Measurements from ENCODE around the gene ZBTB7C. TPM values are rescaled to one million over a fixed set of nuclear protein-coding genes. Genes with fewer than 3 reads are reported as not detected.

Gene ZBTB7C
- total and polyA plus RNA-seq, 2 of the 4 experiments (the other 2 are of a cell fraction), result not detected

DNA sequence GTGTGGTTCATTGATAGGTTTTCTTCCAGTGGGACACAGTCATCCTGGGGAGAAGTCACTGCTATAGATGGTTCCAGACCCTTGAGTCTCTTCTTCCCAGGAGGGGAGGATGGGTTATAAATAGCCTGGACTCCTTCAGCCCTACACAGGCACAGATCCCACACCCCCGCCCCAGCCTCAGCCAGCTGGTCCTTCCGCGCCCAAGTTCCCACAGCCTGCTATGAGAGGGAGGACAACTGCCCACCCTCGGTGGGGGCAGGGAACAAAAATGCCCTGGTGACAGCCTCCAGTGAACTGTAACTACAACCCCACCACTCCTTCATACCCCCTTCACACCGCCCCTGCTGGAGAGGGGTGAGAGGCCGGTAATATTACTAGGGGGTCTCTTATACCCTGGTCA is 3.2 kb downstream of the ZBTB7C start:
- dilution Hi-C loops (cut with HindIII; ENCODE audit: low sequenced_read_pairs, unreplicated experiment), result no loop called here
- no peak overlapping the region for H3K18ac ChIP-seq (ENCODE audit: low read depth, low read length)

More for the DNA sequence above, 3.2 kb downstream of the ZBTB7C start:
- Histone ChIP-seq H2BK20ac (ENCODE audit: low read depth, low read length) (no peak overlapping the region), H2BK120ac (ENCODE audit: low read depth, low read length) (no peak overlapping the region), H4K5ac (ENCODE audit: low read depth, low read length) (no peak overlapping the region), H3K9ac (ENCODE audit: low read depth, low read length) (no peak overlapping the region), H2AK5ac (ENCODE audit: low read depth, low read length) (no peak overlapping the region), H2BK5ac (ENCODE audit: low read depth, low read length, poor library complexity, severe bottlenecking) (no peak overlapping the region), H3K27ac (ENCODE audit: insufficient read depth, low read length) (no peak overlapping the region), H3K27me3 (ENCODE audit: control insufficient read depth, insufficient read depth, low read length) (peaks cover 34% of the 10 kb centered on the region), H3K9me3 (ENCODE audit: control insufficient read depth, insufficient read depth, low read length) (no peaks in the 10 kb centered on the region), H3K4me2 (ENCODE audit: low read depth, low read length) (no peak overlapping the region), H4K8ac (ENCODE audit: low read depth in 2 of 2, low read length in 2 of 2) (no peak overlapping the region), H2AK9ac (replicated peaks; ENCODE audit: low read depth, low read length, poor library complexity) (no peak overlapping the region), H4K20me1 (ENCODE audit: insufficient read depth, low read length) (no peaks in the 10 kb centered on the region), H3K4me3 (ENCODE audit: insufficient read depth, low read depth, low read length) (no peak overlapping the region), H2BK15ac (ENCODE audit: low read depth, low read length) (no peak overlapping the region), H3K9me1 (ENCODE audit: insufficient read depth, low read length) (no peaks in the 10 kb centered on the region; the same call in 1 of the 2 replicates), H3K14ac (replicated peaks; ENCODE audit: low read depth, low read length) (no peak overlapping the region), H3K4me1 (ENCODE audit: control insufficient read depth, insufficient read depth, low read length) (peaks cover 3% of the 10 kb centered on the region), H2AFZ (replicated peaks; ENCODE audit: low read length, poor library complexity) (no peak overlapping the region), H3K4ac (ENCODE audit: low read depth, low read length) (no peak overlapping the region), H4K91ac (ENCODE audit: insufficient read depth, low read depth, low read length) (no peak overlapping the region), H3K23ac (ENCODE audit: low read depth, low read length) (no peak overlapping the region), H3K79me1 (ENCODE audit: low read depth in 1 of 2, low read length in 2 of 2) (no peaks in the 10 kb centered on the region), H3K56ac (ENCODE audit: extremely low read depth, insufficient read depth, low read length) (no peak overlapping the region), H3K36me3 (ENCODE audit: control insufficient read depth, insufficient read depth, low read length) (no peaks in the 10 kb centered on the region)
- ATAC-seq (ENCODE audit: low read depth), result no peak
- no peak for DNase-seq
- WGBS, 2 experiments (ENCODE audit: extremely low coverage in 2 of 2, insufficient read length in 1 of 2), result no CpG with 5 or more reads among the region's 6 CpGs
- intact Hi-C loops (cut with micrococcal nuclease), result no loop called here
- CTCF ChIA-PET, result no interaction called here
- BruUV-seq (replicated peaks), result no TSS peak
- in situ Hi-C loops (cut with MboI; ENCODE audit: low sequenced_read_pairs), result no loop called here
- POLR2A ChIA-PET (ENCODE audit: unreplicated experiment), result no interaction called here
- TF ChIP-seq, protein P1, sequence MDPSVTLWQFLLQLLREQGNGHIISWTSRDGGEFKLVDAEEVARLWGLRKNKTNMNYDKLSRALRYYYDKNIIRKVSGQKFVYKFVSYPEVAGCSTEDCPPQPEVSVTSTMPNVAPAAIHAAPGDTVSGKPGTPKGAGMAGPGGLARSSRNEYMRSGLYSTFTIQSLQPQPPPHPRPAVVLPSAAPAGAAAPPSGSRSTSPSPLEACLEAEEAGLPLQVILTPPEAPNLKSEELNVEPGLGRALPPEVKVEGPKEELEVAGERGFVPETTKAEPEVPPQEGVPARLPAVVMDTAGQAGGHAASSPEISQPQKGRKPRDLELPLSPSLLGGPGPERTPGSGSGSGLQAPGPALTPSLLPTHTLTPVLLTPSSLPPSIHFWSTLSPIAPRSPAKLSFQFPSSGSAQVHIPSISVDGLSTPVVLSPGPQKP (IDR thresholded peaks at IDR 0.05; ENCODE audit: borderline replicate concordance, low read depth, low read length), result no peak
- TF ChIP-seq FOS (IDR thresholded peaks at IDR 0.05; ENCODE audit: low read depth, low read length), result no peak
- TF ChIP-seq MAZ (IDR thresholded peaks at IDR 0.05; ENCODE audit: borderline replicate concordance, low read depth, low read length), result no peak
- TF ChIP-seq MXI1 (IDR thresholded peaks at IDR 0.05; ENCODE audit: borderline replicate concordance, low read depth, low read length), result no peak
- TF ChIP-seq RCOR1 (IDR thresholded peaks at IDR 0.05; ENCODE audit: insufficient replicate concordance, low read length), result no peak
- TF ChIP-seq MAFK (IDR thresholded peaks at IDR 0.05; ENCODE audit: low read depth, low read length), result no peak
- no peak for TF ChIP-seq RAD21 (IDR thresholded peaks at IDR 0.05; ENCODE audit: low read length)
- TF ChIP-seq BHLHE40 (IDR thresholded peaks at IDR 0.05; ENCODE audit: low read depth, low read length), result no peak
- TF ChIP-seq CEBPB (IDR thresholded peaks at IDR 0.05; ENCODE audit: low read depth, low read length), result no peak
- TF ChIP-seq POLR2A (IDR thresholded peaks at IDR 0.05; ENCODE audit: low read depth, low read length), result no peak
- TF ChIP-seq, protein P2, sequence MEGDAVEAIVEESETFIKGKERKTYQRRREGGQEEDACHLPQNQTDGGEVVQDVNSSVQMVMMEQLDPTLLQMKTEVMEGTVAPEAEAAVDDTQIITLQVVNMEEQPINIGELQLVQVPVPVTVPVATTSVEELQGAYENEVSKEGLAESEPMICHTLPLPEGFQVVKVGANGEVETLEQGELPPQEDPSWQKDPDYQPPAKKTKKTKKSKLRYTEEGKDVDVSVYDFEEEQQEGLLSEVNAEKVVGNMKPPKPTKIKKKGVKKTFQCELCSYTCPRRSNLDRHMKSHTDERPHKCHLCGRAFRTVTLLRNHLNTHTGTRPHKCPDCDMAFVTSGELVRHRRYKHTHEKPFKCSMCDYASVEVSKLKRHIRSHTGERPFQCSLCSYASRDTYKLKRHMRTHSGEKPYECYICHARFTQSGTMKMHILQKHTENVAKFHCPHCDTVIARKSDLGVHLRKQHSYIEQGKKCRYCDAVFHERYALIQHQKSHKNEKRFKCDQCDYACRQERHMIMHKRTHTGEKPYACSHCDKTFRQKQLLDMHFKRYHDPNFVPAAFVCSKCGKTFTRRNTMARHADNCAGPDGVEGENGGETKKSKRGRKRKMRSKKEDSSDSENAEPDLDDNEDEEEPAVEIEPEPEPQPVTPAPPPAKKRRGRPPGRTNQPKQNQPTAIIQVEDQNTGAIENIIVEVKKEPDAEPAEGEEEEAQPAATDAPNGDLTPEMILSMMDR (conservative IDR thresholded peaks at IDR 0.05; ENCODE audit: low read depth, low read length), result no peak
- no peak for TF ChIP-seq CHD1 (IDR thresholded peaks at IDR 0.05; ENCODE audit: low read depth, low read length)
- TF ChIP-seq RFX5 (IDR thresholded peaks at IDR 0.05; ENCODE audit: low read depth, low read length), result no peak
- no peak for TF ChIP-seq SMC3 (IDR thresholded peaks at IDR 0.05; ENCODE audit: low read depth, low read length)
- TF ChIP-seq, protein P3, sequence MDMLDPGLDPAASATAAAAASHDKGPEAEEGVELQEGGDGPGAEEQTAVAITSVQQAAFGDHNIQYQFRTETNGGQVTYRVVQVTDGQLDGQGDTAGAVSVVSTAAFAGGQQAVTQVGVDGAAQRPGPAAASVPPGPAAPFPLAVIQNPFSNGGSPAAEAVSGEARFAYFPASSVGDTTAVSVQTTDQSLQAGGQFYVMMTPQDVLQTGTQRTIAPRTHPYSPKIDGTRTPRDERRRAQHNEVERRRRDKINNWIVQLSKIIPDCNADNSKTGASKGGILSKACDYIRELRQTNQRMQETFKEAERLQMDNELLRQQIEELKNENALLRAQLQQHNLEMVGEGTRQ (IDR thresholded peaks at IDR 0.05; ENCODE audit: low read depth, low read length), result no peak
- TF ChIP-seq NFE2L2 (IDR thresholded peaks at IDR 0.05; ENCODE audit: low read depth, low read length), result no peak
